ENCODE data around the gene PREP. TPM values are rescaled to one million over a fixed set of nuclear protein-coding genes. Genes with fewer than 3 reads are reported as not detected.

The PREP gene
- polyA plus RNA-seq, 1 experiment: 16.4 TPM

GRCh38 chr6:105374010-105374420 lies 28.9 kb downstream of the PREP start:
- ChIA-PET CTCF (interaction anchor here (0.6 to 3.4 kb wide), 4 partner anchors 10 to 286 kb away, joined by 4 to 28 read pairs (median 6); partner anchors contain the start of gene PREP), POLR2A (interaction anchor here (0.7 kb wide), 1 partner anchor 13 kb away, joined by 6 read pairs; no protein-coding TSS in a partner anchor)
- no peaks in the 10 kb centered on the region for H3K27me3 ChIP-seq (ENCODE audit: control insufficient read depth, insufficient read depth, low read length)
- DNase-seq (ENCODE audit: low read depth, low spot score): no peak
- no peak overlapping the region for H3K4me3 ChIP-seq (ENCODE audit: low read depth, low read length)
- no peak overlapping the region for H3K27ac ChIP-seq (ENCODE audit: low read depth, low read length)
- no peak for TF ChIP-seq CTCF (IDR thresholded peaks at IDR 0.05; ENCODE audit: low read depth, low read length)
- H3K9me3 ChIP-seq (ENCODE audit: control insufficient read depth, insufficient read depth, low read length): no peaks in the 10 kb centered on the region

- CTCF ChIA-PET: interaction anchor here (1.1 to 3.4 kb wide), 4 partner anchors 10 to 288 kb away, joined by 4 to 28 read pairs (median 7); partner anchors contain the start of gene PREP
Observed at GRCh38 chr6:105373481-105373880, 29.4 kb downstream of the PREP start.

GRCh38 chr6:105372849-105373182 lies 30.1 kb downstream of the PREP start:
- Histone ChIP-seq H3K27ac (ENCODE audit: low read depth, low read length) (no peak overlapping the region), H3K27me3 (ENCODE audit: control insufficient read depth, insufficient read depth, low read length) (no peaks in the 10 kb centered on the region), H3K4me3 (ENCODE audit: low read depth, low read length) (no peak overlapping the region), H3K9me3 (ENCODE audit: control insufficient read depth, insufficient read depth, low read length) (no peaks in the 10 kb centered on the region)
- POLR2A ChIA-PET: interaction anchor here (1.1 kb wide), 1 partner anchor 50 kb away, joined by 3 read pairs; no protein-coding TSS in a partner anchor
- CTCF ChIA-PET: interaction anchor here (0.8 to 3.4 kb wide), 4 partner anchors 9 to 296 kb away, joined by 3 to 28 read pairs (median 8); no protein-coding TSS in a partner anchor
- no peak for DNase-seq (ENCODE audit: low read depth, low spot score)
- TF ChIP-seq CTCF (IDR thresholded peaks at IDR 0.05; ENCODE audit: low read depth, low read length): no peak

More at GRCh38 chr6:105373481-105373880, 29.4 kb downstream of the PREP start:
- Histone ChIP-seq H3K9me3 (ENCODE audit: control insufficient read depth, insufficient read depth, low read length) (no peaks in the 10 kb centered on the region), H3K27ac (ENCODE audit: low read depth, low read length) (no peak overlapping the region), H3K27me3 (ENCODE audit: control insufficient read depth, insufficient read depth, low read length) (no peaks in the 10 kb centered on the region), H3K4me3 (ENCODE audit: low read depth, low read length) (no peak overlapping the region)
- DNase-seq (ENCODE audit: low read depth, low spot score): no peak
- no peak for TF ChIP-seq CTCF (IDR thresholded peaks at IDR 0.05; ENCODE audit: low read depth, low read length)
- POLR2A ChIA-PET: no interaction called here

- DNase-seq (ENCODE audit: low read depth, low spot score): no peak
- H3K27me3 ChIP-seq (ENCODE audit: control insufficient read depth, insufficient read depth, low read length): no peaks in the 10 kb centered on the region
- no peak overlapping the region for H3K27ac ChIP-seq (ENCODE audit: low read depth, low read length)
- H3K9me3 ChIP-seq (ENCODE audit: control insufficient read depth, insufficient read depth, low read length): no peaks in the 10 kb centered on the region
- TF ChIP-seq CTCF (IDR thresholded peaks at IDR 0.05; ENCODE audit: low read depth, low read length): no peak
- ChIA-PET CTCF (interaction anchor here (0.6 to 3.4 kb wide), 7 partner anchors 9 to 560 kb away, joined by 3 to 28 read pairs (median 3); partner anchors contain the start of gene PREP), POLR2A (interaction anchor here (1.1 kb wide), 1 partner anchor 49 kb away, joined by 3 read pairs; no protein-coding TSS in a partner anchor)
- no peak overlapping the region for H3K4me3 ChIP-seq (ENCODE audit: low read depth, low read length)
Observed at GRCh38 chr6:105372142-105372848, 30.6 kb downstream of the PREP start.

GRCh38 chr6:105370351-105370750 lies 32.5 kb downstream of the PREP start:
- no peak for TF ChIP-seq CTCF (IDR thresholded peaks at IDR 0.05; ENCODE audit: low read depth, low read length)
- POLR2A ChIA-PET: no interaction called here
- CTCF ChIA-PET: no interaction called here
- no peaks in the 10 kb centered on the region for H3K27me3 ChIP-seq (ENCODE audit: control insufficient read depth, insufficient read depth, low read length)
- no peak overlapping the region for H3K27ac ChIP-seq (ENCODE audit: low read depth, low read length)
- no peak for DNase-seq (ENCODE audit: low read depth, low spot score)
- H3K4me3 ChIP-seq (ENCODE audit: low read depth, low read length): no peak overlapping the region
- no peaks in the 10 kb centered on the region for H3K9me3 ChIP-seq (ENCODE audit: control insufficient read depth, insufficient read depth, low read length)
